IPS-18a (cell line): Measurements from ENCODE around the gene CD4.

Experiments
- H3K27ac ChIP-seq: one replicate; pipeline ENCODE4 v1.5.1; 2013; ENCODE audit warnings: low read length
- H3K27me3 ChIP-seq: one replicate; pipeline ENCODE4 v1.6.1; 2013; ENCODE audit warnings: mild to moderate bottlenecking, low read length; ENCODE audit not compliant: control insufficient read depth, insufficient read depth
- H3K36me3 ChIP-seq: one replicate; pipeline ENCODE4 v1.6.1; 2013; ENCODE audit warnings: low read depth, low read length; ENCODE audit not compliant: control insufficient read depth
- H3K4me1 ChIP-seq: one replicate; pipeline ENCODE4 v1.6.1; 2013; ENCODE audit warnings: low read depth, low read length; ENCODE audit not compliant: control insufficient read depth
- H3K4me3 ChIP-seq: one replicate; pipeline ENCODE4 v1.5.1; 2013; ENCODE audit warnings: low read length
- H3K9ac ChIP-seq: one replicate; pipeline ENCODE4 v1.6.1; 2013; ENCODE audit warnings: mild to moderate bottlenecking, low read length, moderate library complexity
- H3K9me3 ChIP-seq: one replicate; pipeline ENCODE4 v1.6.1; 2013; ENCODE audit warnings: low read depth, low read length; ENCODE audit not compliant: control insufficient read depth

Gene CD4

GRCh38 chr12:6752921-6753771 lies 36.2 kb upstream of the CD4 start, which contains the start of gene MLF2:
Gene MLF2 (minus strand): TSS chr12:6753141. CDS start chr12:6752334, 807 bp downstream.
- H3K36me3 ChIP-seq, result peaks cover 38% of the 10 kb centered on the region

GRCh38 chr12:6753772-6754356 lies 35.5 kb upstream of the CD4 start:
- Histone ChIP-seq H3K9ac (no peak overlapping the region), H3K27ac (no peak overlapping the region), H3K36me3 (peaks cover 31% of the 10 kb centered on the region), H3K9me3 (no peaks in the 10 kb centered on the region), H3K4me1 (peaks cover 11% of the 10 kb centered on the region), H3K4me3 (peak overlapping the region; percentile 22), H3K27me3 (no peaks in the 10 kb centered on the region)

More at GRCh38 chr12:6752921-6753771, 36.2 kb upstream of the CD4 start, which contains the start of gene MLF2:
- Histone ChIP-seq H3K27ac (peak within 1 kb of the TSS; percentile 97), H3K4me1 (peaks cover 11% of the 10 kb centered on the region), H3K9ac (peak within 1 kb of the TSS; percentile 93), H3K4me3 (peak within 1 kb of the TSS; percentile 87), H3K9me3 (no peaks in the 10 kb centered on the region), H3K27me3 (no peaks in the 10 kb centered on the region)

- no peak overlapping the region for H3K9ac ChIP-seq
Measured at GRCh38 chr12:6754411-6754810, 34.9 kb upstream of the CD4 start.

GRCh38 chr12:6757028-6757690 lies 32.2 kb upstream of the CD4 start:
- Histone ChIP-seq H3K9me3 (no peaks in the 10 kb centered on the region), H3K4me1 (peaks cover 6% of the 10 kb centered on the region), H3K27ac (no peak overlapping the region), H3K4me3 (no peak overlapping the region), H3K27me3 (no peaks in the 10 kb centered on the region), H3K36me3 (no peaks in the 10 kb centered on the region), H3K9ac (no peak overlapping the region)

More at GRCh38 chr12:6754411-6754810, 34.9 kb upstream of the CD4 start:
- Histone ChIP-seq H3K4me3 (no peak overlapping the region), H3K27me3 (no peaks in the 10 kb centered on the region), H3K27ac (no peak overlapping the region), H3K4me1 (peaks cover 11% of the 10 kb centered on the region), H3K9me3 (no peaks in the 10 kb centered on the region), H3K36me3 (peaks cover 25% of the 10 kb centered on the region)

GRCh38 chr12:6758506-6759095 lies 30.7 kb upstream of the CD4 start:
- H3K4me1 ChIP-seq, result peaks cover 11% of the 10 kb centered on the region
- H3K36me3 ChIP-seq, result no peaks in the 10 kb centered on the region
- no peaks in the 10 kb centered on the region for H3K9me3 ChIP-seq
- H3K4me3 ChIP-seq, result no peak overlapping the region
- H3K27ac ChIP-seq, result no peak overlapping the region
- H3K27me3 ChIP-seq, result no peaks in the 10 kb centered on the region
- H3K9ac ChIP-seq, result no peak overlapping the region

- Histone ChIP-seq H3K4me1 (peaks cover 9% of the 10 kb centered on the region), H3K9me3 (no peaks in the 10 kb centered on the region), H3K9ac (no peak overlapping the region), H3K4me3 (no peak overlapping the region), H3K36me3 (no peaks in the 10 kb centered on the region), H3K27ac (no peak overlapping the region), H3K27me3 (no peaks in the 10 kb centered on the region)
Measured at GRCh38 chr12:6759741-6760140, 29.6 kb upstream of the CD4 start.

GRCh38 chr12:6763380-6763779 lies 25.9 kb upstream of the CD4 start:
- H3K4me3 ChIP-seq, result peak overlapping the region; percentile 22
- H3K9ac ChIP-seq, result peak overlapping the region; percentile 30
- H3K4me1 ChIP-seq, result peaks cover 19% of the 10 kb centered on the region
- no peaks in the 10 kb centered on the region for H3K9me3 ChIP-seq
- H3K27ac ChIP-seq, result peak overlapping the region; percentile 59
- H3K27me3 ChIP-seq, result no peaks in the 10 kb centered on the region
- no peaks in the 10 kb centered on the region for H3K36me3 ChIP-seq

GRCh38 chr12:6764011-6764828 lies 25.1 kb upstream of the CD4 start:
- H3K4me1 ChIP-seq, result peaks cover 25% of the 10 kb centered on the region
- H3K9me3 ChIP-seq, result no peaks in the 10 kb centered on the region
- H3K4me3 ChIP-seq, result peak overlapping the region; percentile 66
- peak overlapping the region; percentile 30 for H3K9ac ChIP-seq
- no peaks in the 10 kb centered on the region for H3K36me3 ChIP-seq
- H3K27ac ChIP-seq, result peak overlapping the region; percentile 59
- H3K27me3 ChIP-seq, result no peaks in the 10 kb centered on the region

GRCh38 chr12:6765048-6765633 lies 24.2 kb upstream of the CD4 start:
- Histone ChIP-seq H3K36me3 (no peaks in the 10 kb centered on the region), H3K4me1 (peaks cover 30% of the 10 kb centered on the region), H3K27ac (peak overlapping the region; percentile 63), H3K27me3 (no peaks in the 10 kb centered on the region), H3K9me3 (no peaks in the 10 kb centered on the region), H3K9ac (peak overlapping the region; percentile 46), H3K4me3 (peak overlapping the region; percentile 66)

- H3K36me3 ChIP-seq, result peaks cover 4% of the 10 kb centered on the region
- peak within 1 kb of the TSS; percentile 63 for H3K27ac ChIP-seq
- H3K4me1 ChIP-seq, result peaks cover 30% of the 10 kb centered on the region
- H3K4me3 ChIP-seq, result peak within 1 kb of the TSS; percentile 80
- no peaks in the 10 kb centered on the region for H3K9me3 ChIP-seq
- peak within 1 kb of the TSS; percentile 47 for H3K9ac ChIP-seq
- no peaks in the 10 kb centered on the region for H3K27me3 ChIP-seq
Measured at GRCh38 chr12:6765634-6766581, 23.4 kb upstream of the CD4 start, which contains the start of gene PTMS. Gene PTMS (plus strand): TSS chr12:6766363. CDS start chr12:6766706, 343 bp downstream.
